Liver (tissue), 3 donors: ENCODE results near the gene MAPK4.

ENCODE experiments used
- FOXA1 ChIP-seq: IDR thresholded peaks from 2 replicates; pipeline ENCODE4 v1.6.1; 2016; ENCODE audit warnings: antibody characterized with exemption
- JUND ChIP-seq, 2 donors: IDR thresholded peaks; 2 replicates each; pipeline ENCODE4 v1.6.1; 2016; ENCODE audit warnings: antibody characterized with exemption in 2 of 2
- NR2F2 ChIP-seq: IDR thresholded peaks from 2 replicates; pipeline ENCODE4 v1.6.1; 2016; ENCODE audit warnings: antibody characterized with exemption
- RAD21 ChIP-seq, 2 donors: IDR thresholded peaks; 2 replicates each; pipeline ENCODE4 v1.6.1; 2016; ENCODE audit warnings: antibody characterized with exemption in 2 of 2, mild to moderate bottlenecking in 2 of 2
- RXRA ChIP-seq, 2 donors: IDR thresholded peaks; 2 replicates each; pipeline ENCODE4 v1.6.1; 2017 to 2018; ENCODE audit warnings: antibody characterized with exemption in 2 of 2, mild to moderate bottlenecking in 1 of 2
- TAF1 ChIP-seq: conservative IDR thresholded peaks from 2 replicates; pipeline ENCODE4 v1.6.1; 2016; ENCODE audit warnings: antibody characterized with exemption, mild to moderate bottlenecking
- YY1 ChIP-seq: IDR thresholded peaks from 2 replicates; pipeline ENCODE4 v1.6.1; 2016; ENCODE audit warnings: antibody characterized with exemption, mild to moderate bottlenecking
- TF ChIP-seq, protein P1 (sequence below): fragments of 150-350 bp; IDR thresholded peaks from 2 replicates; pipeline ENCODE4 v1.5.1; 2017; ENCODE audit warnings: improper control_type of control experiment, low read depth, low read length; ENCODE audit not compliant: missing input control
- TF ChIP-seq, protein P2 (sequence below): IDR thresholded peaks from 2 replicates; pipeline ENCODE4 v1.6.1; 2016; ENCODE audit warnings: antibody characterized with exemption
- TF ChIP-seq, protein P3 (sequence below): IDR thresholded peaks from 2 replicates; pipeline ENCODE4 v1.6.1; 2016; ENCODE audit warnings: antibody characterized with exemption
- TF ChIP-seq, protein P4 (sequence below): IDR thresholded peaks from 2 replicates; pipeline ENCODE4 v1.6.1; 2016; ENCODE audit warnings: antibody characterized with exemption
- donor health status: healthy.
- donor health status: healthy.

DNA sequence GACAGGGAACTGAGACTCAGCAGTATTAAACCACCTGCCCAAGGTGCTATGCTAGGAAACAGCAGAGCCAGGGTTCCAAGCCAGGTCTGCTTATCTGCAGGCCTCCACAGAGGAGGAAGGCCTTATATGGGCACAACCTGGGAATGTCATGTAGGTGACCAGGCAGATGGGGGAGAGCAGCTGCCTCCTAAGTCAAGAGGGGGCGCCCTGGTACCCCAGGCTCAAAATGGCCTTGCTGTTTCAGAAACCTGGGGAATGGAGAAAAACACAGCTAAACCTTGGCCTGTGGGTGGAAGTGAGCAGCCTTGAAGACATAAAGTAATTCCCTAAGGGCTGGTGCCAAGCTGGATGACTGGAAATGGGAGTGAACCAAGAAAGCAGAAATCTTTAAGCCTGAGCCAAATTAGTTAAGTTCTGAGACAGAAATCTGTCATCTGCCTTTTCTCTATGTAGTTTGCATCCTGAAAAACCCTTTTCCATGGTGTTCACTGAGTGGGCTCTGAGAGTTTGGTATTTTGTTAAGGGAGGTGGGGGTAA, 79.1 kb downstream of the MAPK4 start:
- TF ChIP-seq, protein P1, sequence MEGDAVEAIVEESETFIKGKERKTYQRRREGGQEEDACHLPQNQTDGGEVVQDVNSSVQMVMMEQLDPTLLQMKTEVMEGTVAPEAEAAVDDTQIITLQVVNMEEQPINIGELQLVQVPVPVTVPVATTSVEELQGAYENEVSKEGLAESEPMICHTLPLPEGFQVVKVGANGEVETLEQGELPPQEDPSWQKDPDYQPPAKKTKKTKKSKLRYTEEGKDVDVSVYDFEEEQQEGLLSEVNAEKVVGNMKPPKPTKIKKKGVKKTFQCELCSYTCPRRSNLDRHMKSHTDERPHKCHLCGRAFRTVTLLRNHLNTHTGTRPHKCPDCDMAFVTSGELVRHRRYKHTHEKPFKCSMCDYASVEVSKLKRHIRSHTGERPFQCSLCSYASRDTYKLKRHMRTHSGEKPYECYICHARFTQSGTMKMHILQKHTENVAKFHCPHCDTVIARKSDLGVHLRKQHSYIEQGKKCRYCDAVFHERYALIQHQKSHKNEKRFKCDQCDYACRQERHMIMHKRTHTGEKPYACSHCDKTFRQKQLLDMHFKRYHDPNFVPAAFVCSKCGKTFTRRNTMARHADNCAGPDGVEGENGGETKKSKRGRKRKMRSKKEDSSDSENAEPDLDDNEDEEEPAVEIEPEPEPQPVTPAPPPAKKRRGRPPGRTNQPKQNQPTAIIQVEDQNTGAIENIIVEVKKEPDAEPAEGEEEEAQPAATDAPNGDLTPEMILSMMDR: no peak
- TF ChIP-seq TAF1 (no peak), FOXA1 (no peak), NR2F2 (no peak), RXRA (IDR thresholded peaks at IDR 0.05) (no peak), JUND (IDR thresholded peaks at IDR 0.05) (no peak), YY1 (no peak), RAD21 (IDR thresholded peaks at IDR 0.05) (no peak)
- TF ChIP-seq, protein P2, sequence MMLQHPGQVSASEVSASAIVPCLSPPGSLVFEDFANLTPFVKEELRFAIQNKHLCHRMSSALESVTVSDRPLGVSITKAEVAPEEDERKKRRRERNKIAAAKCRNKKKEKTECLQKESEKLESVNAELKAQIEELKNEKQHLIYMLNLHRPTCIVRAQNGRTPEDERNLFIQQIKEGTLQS: no peak
- TF ChIP-seq, protein P3, sequence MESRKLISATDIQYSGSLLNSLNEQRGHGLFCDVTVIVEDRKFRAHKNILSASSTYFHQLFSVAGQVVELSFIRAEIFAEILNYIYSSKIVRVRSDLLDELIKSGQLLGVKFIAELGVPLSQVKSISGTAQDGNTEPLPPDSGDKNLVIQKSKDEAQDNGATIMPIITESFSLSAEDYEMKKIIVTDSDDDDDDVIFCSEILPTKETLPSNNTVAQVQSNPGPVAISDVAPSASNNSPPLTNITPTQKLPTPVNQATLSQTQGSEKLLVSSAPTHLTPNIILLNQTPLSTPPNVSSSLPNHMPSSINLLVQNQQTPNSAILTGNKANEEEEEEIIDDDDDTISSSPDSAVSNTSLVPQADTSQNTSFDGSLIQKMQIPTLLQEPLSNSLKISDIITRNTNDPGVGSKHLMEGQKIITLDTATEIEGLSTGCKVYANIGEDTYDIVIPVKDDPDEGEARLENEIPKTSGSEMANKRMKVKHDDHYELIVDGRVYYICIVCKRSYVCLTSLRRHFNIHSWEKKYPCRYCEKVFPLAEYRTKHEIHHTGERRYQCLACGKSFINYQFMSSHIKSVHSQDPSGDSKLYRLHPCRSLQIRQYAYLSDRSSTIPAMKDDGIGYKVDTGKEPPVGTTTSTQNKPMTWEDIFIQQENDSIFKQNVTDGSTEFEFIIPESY: no peak
- TF ChIP-seq, protein P4, sequence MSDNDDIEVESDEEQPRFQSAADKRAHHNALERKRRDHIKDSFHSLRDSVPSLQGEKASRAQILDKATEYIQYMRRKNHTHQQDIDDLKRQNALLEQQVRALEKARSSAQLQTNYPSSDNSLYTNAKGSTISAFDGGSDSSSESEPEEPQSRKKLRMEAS: no peak
